ENCODE measurements around the gene MRPL40.
"Not testable (repeated sequence)": the region's sequence is repeated elsewhere in the genome, so short reads cannot be mapped to it uniquely, and the experiment has no call there.

Gene MRPL40

DNA sequence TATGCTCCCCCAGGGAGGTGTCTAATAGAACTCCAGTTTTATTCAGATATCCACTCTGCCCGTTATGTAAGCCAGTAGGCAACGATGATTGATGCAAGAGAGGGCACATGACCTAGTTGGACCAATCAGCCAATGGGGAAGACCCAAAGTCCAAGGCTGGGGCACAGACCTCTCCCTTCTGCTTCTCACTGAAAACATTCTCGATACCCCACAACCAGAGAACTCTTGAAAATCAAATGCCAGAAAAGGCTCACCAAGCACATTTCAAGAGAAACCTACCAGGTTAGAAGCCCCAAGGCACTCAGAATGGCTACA is 8.2 kb upstream of the MRPL40 start:
- no peak for DNase-seq (ENCODE audit: low read depth)
- TF ChIP-seq, protein P1, sequence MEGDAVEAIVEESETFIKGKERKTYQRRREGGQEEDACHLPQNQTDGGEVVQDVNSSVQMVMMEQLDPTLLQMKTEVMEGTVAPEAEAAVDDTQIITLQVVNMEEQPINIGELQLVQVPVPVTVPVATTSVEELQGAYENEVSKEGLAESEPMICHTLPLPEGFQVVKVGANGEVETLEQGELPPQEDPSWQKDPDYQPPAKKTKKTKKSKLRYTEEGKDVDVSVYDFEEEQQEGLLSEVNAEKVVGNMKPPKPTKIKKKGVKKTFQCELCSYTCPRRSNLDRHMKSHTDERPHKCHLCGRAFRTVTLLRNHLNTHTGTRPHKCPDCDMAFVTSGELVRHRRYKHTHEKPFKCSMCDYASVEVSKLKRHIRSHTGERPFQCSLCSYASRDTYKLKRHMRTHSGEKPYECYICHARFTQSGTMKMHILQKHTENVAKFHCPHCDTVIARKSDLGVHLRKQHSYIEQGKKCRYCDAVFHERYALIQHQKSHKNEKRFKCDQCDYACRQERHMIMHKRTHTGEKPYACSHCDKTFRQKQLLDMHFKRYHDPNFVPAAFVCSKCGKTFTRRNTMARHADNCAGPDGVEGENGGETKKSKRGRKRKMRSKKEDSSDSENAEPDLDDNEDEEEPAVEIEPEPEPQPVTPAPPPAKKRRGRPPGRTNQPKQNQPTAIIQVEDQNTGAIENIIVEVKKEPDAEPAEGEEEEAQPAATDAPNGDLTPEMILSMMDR (IDR thresholded peaks at IDR 0.05; ENCODE audit: low read depth, low read length, missing control alignments): no peak
- H3K4me3 ChIP-seq (ENCODE audit: low read depth, low read length): no peak overlapping the region
- in situ Hi-C loops (cut with HindIII; ENCODE audit: low sequenced_read_pairs): no loop called here

DNA sequence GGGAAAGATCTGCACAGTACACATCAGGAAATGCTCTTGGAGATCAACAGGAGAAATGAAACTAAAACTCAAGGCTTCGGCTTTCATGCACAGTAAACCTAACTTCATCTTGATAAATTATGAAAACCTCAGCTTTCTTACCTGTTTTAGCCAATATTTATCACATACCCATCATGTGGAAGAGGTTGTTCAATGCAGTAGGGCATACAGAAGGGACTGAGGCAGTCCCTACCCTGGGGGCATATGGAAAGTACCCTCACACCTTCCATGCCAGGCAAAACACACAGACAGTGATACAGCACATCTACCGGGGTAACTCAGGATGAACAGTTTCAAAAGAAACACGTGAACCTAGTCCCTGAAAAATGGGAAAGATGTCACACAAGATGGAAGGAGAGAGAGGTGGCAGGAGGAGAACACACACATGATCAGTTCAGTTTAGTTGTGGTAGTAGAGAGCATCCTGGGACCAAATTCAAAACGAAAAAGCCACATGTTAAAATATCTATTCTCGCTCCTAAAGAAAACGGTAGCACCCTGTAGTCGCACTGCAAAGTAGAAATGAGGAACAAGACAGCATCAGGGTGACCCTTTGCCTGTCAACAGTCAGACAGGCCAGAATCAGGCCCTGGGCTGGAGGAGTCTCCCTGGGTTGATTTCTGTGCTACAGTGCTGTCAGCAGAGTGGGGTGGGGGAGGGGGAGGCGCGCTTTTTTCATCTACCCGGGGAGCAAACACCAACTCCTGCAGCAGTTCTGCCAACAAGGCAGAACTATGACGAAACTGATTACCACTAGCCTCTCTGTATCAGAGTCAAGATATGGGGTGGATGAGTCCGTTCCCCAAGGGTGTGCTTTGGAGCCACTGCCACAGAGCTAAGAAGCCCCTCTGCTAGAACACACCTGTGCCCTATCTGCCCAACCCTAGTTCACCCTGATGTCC is 2.1 kb upstream of the MRPL40 start:
- H3K4me3 ChIP-seq (ENCODE audit: low read depth, low read length): peak overlapping the region; percentile 74
- in situ Hi-C loops (cut with HindIII; ENCODE audit: low sequenced_read_pairs): no loop called here
- TF ChIP-seq, protein P1 (IDR thresholded peaks at IDR 0.05; ENCODE audit: low read depth, low read length, missing control alignments): no peak
- DNase-seq (ENCODE audit: low read depth): peak; percentile 12

DNA sequence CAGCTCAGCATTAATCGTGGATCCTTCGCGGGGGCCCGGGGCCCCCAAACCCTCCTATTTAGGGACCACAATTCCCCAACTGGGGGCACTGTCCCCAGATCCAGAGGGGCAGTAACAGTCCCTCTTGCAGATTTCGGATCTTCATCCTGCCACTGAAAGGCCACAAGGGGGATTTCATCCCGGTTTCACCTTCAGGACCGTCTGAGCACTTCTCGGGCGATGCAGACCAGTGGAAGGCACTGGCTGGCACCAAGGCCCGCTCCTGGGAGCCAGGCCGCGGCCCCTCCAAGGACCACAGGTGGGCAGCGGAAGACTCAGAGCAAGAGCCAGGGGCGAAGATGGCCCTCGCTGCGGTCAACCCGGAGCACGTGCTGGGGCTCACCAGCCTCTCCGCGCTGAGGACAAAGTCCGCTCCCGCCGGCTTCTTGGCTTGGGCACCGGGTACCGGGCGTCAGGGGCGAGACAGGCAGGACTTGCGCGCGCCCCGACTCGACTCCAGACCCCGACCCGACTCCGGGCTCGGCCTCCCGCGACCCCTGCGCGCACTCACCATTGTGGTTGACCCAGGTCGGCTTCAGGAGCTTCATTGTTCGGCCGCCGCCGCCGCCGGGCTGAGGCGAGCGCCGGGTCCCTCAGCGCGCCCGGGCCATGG is 1.3 kb upstream of the MRPL40 start:
- no peak for DNase-seq (ENCODE audit: low read depth)
- in situ Hi-C loops (cut with HindIII; ENCODE audit: low sequenced_read_pairs): no loop called here
- TF ChIP-seq, protein P1 (IDR thresholded peaks at IDR 0.05; ENCODE audit: low read depth, low read length, missing control alignments): peak; percentile 33
- H3K4me3 ChIP-seq (ENCODE audit: low read depth, low read length): peak overlapping the region; percentile 74

DNA sequence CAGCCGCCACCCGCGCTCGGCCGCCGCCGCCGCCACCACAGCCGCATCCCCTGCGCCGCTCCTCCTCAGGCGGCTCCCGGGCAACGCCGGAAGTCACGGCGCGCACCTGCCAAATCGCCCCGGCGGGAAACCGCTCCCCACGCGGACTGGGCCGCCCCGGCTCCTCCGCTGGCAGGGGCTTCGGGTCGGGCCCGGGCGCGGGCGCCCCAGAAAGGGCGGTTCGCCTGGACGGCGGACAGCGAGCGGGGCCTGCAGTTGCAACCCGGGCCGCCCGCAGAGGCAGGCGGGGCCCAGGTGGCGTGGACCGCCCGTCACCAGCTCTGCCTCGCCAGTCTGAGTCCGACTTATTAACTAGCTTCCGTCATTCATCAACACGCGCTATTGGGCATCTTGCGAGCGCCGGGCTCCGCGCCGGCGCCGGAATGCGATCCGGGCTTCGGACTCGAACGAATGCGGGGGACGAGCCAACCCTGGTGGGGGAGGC is 654 bp upstream of the MRPL40 start, which contains the start of gene HIRA:
HIRA (minus strand) TSS at position 85 of the 484 bp plus-strand sequence. CDS start 257 bp downstream, outside the sequence.
- DNase-seq (ENCODE audit: low read depth): peak; percentile 45
- TF ChIP-seq, protein P1 (IDR thresholded peaks at IDR 0.05; ENCODE audit: low read depth, low read length, missing control alignments): no peak
- in situ Hi-C loops (cut with HindIII; ENCODE audit: low sequenced_read_pairs): no loop called here
- peak within 1 kb of the TSS; percentile 74 for H3K4me3 ChIP-seq (ENCODE audit: low read depth, low read length)

DNA sequence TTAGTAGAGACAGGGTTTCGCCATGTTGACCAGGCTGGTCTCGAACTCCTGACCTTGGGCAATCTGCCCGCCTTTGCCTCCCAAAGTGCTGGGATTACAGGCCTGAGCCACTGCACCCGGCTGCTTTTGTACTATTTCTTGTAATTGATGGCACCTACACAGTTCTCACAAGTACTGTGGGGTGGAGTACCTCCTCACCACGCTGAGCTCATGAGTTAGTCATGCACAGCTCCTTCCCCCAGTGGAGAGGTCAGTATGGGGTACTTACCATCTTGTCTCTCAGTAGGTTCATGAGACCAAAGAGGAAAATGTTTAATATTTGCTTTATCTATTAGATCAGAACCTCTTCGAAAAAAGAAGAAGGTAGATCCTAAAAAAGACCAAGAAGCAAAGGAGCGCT is 2.1 kb downstream of the MRPL40 start:
- no peak overlapping the region for H3K4me3 ChIP-seq (ENCODE audit: low read depth, low read length)
- in situ Hi-C loops (cut with HindIII; ENCODE audit: low sequenced_read_pairs): no loop called here
- TF ChIP-seq, protein P1 (IDR thresholded peaks at IDR 0.05; ENCODE audit: low read depth, low read length, missing control alignments): no peak
- DNase-seq (ENCODE audit: low read depth): no peak

DNA sequence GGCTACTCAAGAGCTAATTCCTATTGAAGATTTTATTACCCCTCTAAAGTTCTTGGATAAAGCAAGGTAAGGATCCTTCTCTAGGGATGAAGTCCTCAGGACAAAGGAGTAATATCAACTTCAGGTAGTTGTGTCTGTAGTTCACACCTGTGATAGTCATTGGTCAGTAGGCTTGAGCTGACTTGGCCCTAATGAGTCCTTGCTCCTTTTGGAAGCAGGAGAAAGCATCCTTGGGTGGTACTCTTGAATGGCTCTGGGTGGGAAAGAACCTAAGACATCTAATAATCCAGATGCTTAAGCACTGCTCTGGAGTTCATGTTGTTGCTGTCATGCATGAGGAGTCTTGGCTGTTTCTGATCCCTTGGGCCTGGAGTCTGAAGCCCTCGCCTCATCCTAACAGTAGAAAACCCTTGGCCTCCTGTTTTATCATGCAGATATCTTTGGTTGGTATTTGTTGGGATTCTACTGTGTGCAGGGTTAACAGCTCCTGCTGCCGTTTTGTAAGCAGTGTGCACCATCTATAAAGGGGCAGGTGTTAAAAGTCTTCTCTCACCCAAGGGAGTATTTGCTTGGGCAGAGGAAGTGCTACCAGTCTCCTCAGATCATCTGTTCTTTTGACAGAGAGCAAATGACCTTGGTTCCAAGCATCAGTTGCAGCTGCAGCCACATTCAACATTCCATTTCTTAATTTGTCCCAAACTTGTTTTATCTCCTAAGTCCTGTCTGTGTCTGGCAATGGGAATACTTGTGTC is 2.7 kb downstream of the MRPL40 start:
- in situ Hi-C loops (cut with HindIII; ENCODE audit: low sequenced_read_pairs): no loop called here
- TF ChIP-seq, protein P1 (IDR thresholded peaks at IDR 0.05; ENCODE audit: low read depth, low read length, missing control alignments): no peak
- no peak overlapping the region for H3K4me3 ChIP-seq (ENCODE audit: low read depth, low read length)

DNA sequence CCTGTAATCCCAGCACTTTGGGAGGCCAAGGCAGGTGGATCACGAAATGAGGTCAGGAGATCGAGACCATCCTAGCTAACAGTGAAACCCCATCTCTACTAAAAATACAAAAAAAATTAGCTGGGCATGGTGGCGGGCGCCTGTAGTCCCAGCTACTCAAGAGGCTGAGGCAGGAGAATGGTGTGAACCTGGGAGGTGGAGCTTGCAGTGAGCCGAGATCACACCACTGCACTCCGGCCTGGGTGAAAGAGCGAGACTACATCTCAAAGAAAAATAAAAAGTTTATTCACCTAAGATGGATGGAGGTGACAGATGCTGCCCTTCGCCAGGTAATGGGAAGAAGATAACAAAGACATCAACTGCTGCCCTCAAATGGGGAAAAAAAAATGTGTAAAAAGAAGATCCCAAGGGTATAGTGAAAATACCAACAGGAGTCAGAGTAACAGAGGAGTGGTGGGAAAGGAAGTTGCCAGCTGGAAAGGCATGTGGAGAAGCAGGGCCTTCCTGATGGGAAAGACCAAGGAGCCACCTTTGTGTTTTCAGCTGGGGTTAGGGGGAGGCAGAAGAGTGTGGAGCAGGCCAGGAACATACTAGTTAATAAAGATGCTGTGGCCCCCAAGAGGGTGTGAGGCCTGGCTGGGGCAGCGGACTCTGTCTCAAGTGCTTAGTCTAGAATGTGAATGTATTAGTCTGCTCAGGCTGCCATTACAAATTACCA is 4.3 kb downstream of the MRPL40 start:
- in situ Hi-C loops (cut with HindIII; ENCODE audit: low sequenced_read_pairs); H3K4me3 ChIP-seq (ENCODE audit: low read depth, low read length); DNase-seq (ENCODE audit: low read depth): not testable (repeated sequence)

More for the DNA sequence above, 2.7 kb downstream of the MRPL40 start:
- no peak for DNase-seq (ENCODE audit: low read depth)

Measured in astrocyte of the cerebellum (primary cell).